Measurements from ENCODE around the gene DEUP1.

DEUP1 gene

DNA sequence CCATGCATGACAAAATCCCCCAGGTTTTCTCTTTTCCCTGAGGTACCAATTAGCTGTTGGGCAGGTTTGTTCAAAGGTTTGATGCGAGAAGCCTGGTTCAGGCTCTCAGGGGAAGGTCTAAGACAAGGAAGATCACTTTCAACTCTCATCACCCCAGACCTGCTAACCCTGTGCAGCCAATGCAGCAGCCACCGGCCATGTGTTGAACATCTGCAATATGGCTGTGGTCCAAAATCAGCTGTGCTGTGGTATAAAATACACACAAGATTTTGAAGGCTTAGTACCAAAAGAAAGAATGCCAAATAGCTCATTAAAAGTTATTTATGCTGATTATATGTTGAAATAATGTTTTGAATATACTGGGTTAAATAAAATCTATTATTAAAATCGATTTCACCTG lies 154.2 kb downstream of the DEUP1 start:
- no peak for TF ChIP-seq POLR2AphosphoS5 (IDR thresholded peaks at IDR 0.05; ENCODE audit: low read depth, low read length)
- TF ChIP-seq SIN3A (IDR thresholded peaks at IDR 0.05; ENCODE audit: borderline replicate concordance, insufficient read depth, low read length) = no peak
- TF ChIP-seq TAF1 (IDR thresholded peaks at IDR 0.05; ENCODE audit: borderline replicate concordance, insufficient read depth, low read length) = no peak
- TF ChIP-seq, protein P1, sequence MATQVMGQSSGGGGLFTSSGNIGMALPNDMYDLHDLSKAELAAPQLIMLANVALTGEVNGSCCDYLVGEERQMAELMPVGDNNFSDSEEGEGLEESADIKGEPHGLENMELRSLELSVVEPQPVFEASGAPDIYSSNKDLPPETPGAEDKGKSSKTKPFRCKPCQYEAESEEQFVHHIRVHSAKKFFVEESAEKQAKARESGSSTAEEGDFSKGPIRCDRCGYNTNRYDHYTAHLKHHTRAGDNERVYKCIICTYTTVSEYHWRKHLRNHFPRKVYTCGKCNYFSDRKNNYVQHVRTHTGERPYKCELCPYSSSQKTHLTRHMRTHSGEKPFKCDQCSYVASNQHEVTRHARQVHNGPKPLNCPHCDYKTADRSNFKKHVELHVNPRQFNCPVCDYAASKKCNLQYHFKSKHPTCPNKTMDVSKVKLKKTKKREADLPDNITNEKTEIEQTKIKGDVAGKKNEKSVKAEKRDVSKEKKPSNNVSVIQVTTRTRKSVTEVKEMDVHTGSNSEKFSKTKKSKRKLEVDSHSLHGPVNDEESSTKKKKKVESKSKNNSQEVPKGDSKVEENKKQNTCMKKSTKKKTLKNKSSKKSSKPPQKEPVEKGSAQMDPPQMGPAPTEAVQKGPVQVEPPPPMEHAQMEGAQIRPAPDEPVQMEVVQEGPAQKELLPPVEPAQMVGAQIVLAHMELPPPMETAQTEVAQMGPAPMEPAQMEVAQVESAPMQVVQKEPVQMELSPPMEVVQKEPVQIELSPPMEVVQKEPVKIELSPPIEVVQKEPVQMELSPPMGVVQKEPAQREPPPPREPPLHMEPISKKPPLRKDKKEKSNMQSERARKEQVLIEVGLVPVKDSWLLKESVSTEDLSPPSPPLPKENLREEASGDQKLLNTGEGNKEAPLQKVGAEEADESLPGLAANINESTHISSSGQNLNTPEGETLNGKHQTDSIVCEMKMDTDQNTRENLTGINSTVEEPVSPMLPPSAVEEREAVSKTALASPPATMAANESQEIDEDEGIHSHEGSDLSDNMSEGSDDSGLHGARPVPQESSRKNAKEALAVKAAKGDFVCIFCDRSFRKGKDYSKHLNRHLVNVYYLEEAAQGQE (IDR thresholded peaks at IDR 0.05; ENCODE audit: insufficient read depth in 1 of 2, low read depth in 2 of 2, low read length in 2 of 2) = no peak
- no peak for TF ChIP-seq FOXP2 (optimal IDR thresholded peaks at IDR 0.05; ENCODE audit: borderline replicate concordance, extremely low read depth, extremely low read length, insufficient read depth)

DNA sequence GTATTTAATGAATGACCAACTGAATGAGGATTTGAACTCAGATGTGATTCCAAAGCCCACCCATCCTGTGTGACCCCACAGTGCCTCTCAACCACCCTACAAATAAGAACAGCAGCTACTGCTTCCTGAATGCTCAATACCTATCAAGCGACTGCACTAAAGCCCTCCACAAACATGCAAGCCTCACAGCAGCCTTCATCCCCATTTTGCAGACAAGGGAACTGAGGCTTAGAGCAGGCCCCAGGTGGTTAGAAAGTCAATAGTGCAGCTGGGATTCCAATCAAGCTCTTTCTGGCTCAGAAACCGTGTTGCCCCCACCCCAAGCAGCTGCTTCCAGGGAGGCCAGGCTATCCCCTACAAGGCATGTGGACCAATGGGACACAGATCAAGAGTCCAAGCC lies 155.4 kb downstream of the DEUP1 start:
- TF ChIP-seq POLR2AphosphoS5 (IDR thresholded peaks at IDR 0.05; ENCODE audit: low read depth, low read length) (no peak), FOXP2 (optimal IDR thresholded peaks at IDR 0.05; ENCODE audit: borderline replicate concordance, extremely low read depth, extremely low read length, insufficient read depth) (no peak), SIN3A (IDR thresholded peaks at IDR 0.05; ENCODE audit: borderline replicate concordance, insufficient read depth, low read length) (no peak), TAF1 (IDR thresholded peaks at IDR 0.05; ENCODE audit: borderline replicate concordance, insufficient read depth, low read length) (no peak)
- TF ChIP-seq, protein P1 (IDR thresholded peaks at IDR 0.05; ENCODE audit: insufficient read depth in 1 of 2, low read depth in 2 of 2, low read length in 2 of 2) = no peak

DNA sequence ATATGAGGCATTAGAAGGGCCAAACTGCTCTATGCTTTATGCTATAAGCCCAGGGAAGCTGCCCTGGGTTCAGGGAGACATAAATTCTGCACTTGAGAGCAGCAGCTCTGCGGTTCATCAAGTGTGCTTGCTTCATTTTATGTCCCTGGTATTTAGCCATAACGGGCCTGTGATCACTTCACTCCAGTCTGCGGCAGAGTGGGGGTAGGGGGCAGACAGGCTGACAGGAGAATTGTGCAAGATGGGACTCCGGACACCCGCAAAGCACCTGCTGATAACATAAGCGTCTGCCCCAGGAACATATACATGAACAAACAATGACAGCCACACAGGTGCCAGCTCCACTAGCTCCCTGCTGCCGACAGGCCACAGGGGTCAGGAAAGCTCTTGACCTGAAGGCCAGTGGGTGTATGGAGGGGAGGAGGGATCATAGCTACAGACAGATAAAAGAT lies 156.5 kb downstream of the DEUP1 start:
- TF ChIP-seq POLR2AphosphoS5 (IDR thresholded peaks at IDR 0.05; ENCODE audit: low read depth, low read length) = no peak
- no peak for TF ChIP-seq FOXP2 (optimal IDR thresholded peaks at IDR 0.05; ENCODE audit: borderline replicate concordance, extremely low read depth, extremely low read length, insufficient read depth)
